A673 (cell line): ENCODE measurements around the gene PPARG.

Experiments used
- EZH2 ChIP-seq: fragments of 200-600 bp; sonication (generic); IDR thresholded peaks from 2 replicates; pipeline ENCODE4 v1.6.1; 2017; ENCODE audit warnings: borderline replicate concordance, low read depth, mild to moderate bottlenecking, mixed read lengths, antibody characterized with exemption, low read length; ENCODE audit not compliant: poor library complexity, severe bottlenecking
- TF ChIP-seq, protein P1 (sequence below): fragments of 300-800, 200-600 bp; sonication (generic); conservative IDR thresholded peaks from 2 replicates; pipeline ENCODE4 v1.5.1; 2017; ENCODE audit warnings: low read depth, mild to moderate bottlenecking, antibody characterized with exemption, low read length, moderate library complexity, mixed read lengths

DNA sequence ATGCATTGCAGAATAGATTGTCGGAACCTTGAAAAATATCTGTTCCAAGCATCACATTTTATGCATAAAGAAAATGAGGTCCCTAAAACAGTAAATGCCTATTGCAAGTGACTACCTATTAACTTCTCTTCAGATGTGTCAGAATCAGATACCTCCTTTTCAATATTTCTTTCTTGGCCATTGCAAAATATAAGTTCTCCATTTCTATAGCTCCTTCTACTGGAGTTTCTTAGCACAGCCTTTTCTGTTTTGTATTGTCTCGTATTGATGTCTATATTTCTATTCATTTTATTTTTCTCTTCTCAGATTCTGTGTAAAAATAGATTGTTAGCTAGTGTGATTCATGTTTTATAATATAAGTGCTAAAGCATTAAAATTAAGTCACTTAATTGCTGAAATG is 63.4 kb downstream of the PPARG start:
- TF ChIP-seq, protein P1, sequence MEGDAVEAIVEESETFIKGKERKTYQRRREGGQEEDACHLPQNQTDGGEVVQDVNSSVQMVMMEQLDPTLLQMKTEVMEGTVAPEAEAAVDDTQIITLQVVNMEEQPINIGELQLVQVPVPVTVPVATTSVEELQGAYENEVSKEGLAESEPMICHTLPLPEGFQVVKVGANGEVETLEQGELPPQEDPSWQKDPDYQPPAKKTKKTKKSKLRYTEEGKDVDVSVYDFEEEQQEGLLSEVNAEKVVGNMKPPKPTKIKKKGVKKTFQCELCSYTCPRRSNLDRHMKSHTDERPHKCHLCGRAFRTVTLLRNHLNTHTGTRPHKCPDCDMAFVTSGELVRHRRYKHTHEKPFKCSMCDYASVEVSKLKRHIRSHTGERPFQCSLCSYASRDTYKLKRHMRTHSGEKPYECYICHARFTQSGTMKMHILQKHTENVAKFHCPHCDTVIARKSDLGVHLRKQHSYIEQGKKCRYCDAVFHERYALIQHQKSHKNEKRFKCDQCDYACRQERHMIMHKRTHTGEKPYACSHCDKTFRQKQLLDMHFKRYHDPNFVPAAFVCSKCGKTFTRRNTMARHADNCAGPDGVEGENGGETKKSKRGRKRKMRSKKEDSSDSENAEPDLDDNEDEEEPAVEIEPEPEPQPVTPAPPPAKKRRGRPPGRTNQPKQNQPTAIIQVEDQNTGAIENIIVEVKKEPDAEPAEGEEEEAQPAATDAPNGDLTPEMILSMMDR: no peak; the same call in 1 of the 2 replicates
- TF ChIP-seq EZH2: no peak
